NB4 (cell line): ENCODE data around the gene GPR101.

Experiments
- CTCF ChIP-seq: IDR thresholded peaks from one replicate; pipeline ENCODE4 v1.5.1; 2012; ENCODE audit warnings: low read depth, low read length
- POLR2A ChIP-seq: IDR thresholded peaks from 2 replicates; pipeline ENCODE4 v1.6.1; 2011; ENCODE audit warnings: mild to moderate bottlenecking; ENCODE audit not compliant: insufficient read length; ENCODE audit errors: extremely low read depth
- TF ChIP-seq, protein P1 (sequence below): IDR thresholded peaks from 2 replicates; pipeline ENCODE4 v1.6.1; 2011; ENCODE audit warnings: low read depth, low read length

DNA sequence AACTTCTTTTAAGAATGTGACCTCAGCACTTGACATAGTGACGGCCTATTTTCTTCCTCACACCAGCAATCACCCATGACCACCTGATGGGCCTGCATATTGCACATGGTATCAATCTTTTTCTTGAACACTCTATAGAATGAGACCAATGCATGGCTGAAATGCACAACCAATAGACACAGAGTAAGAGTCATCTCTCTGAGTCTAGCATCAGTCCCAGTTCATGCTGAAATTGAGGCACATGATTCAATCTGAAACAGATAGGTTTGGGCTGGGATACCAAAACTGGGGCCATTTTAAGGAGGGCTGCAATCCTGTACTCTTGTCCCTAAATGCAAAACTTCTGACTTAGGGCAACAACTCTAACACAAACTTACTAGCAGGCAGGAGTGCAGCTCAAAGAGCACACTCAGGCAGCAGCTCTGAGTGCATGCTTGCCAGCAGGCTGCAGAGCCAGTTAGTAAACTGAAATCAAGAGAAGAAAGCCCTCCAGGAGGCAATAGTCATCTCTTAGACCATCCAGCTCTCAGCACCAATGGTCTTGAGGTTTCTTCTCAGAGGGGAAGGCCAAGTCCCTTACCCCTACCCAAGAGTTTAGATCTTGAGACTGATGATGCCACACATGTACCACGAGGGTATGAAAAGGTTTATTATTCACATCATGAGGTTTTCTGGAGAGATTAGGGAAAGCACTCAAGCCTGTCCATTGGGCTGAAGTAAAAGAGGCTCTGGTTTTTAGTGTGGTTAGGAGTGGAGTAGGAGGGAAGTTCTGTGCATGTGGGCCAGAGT lies 24.7 kb upstream of the GPR101 start:
- TF ChIP-seq CTCF, result no peak
- TF ChIP-seq POLR2A, result no peak
- TF ChIP-seq, protein P1, sequence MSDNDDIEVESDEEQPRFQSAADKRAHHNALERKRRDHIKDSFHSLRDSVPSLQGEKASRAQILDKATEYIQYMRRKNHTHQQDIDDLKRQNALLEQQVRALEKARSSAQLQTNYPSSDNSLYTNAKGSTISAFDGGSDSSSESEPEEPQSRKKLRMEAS, result no peak
